Subcutaneous adipose tissue (tissue), 4 donors: ENCODE data around the gene CFAP97D2. TPM values are rescaled to one million over a fixed set of nuclear protein-coding genes. Genes with fewer than 3 reads are reported as not detected.

Source experiments
- CTCF ChIP-seq: fragments of 450-650 bp; IDR thresholded peaks from one replicate; pipeline ENCODE4 v1.5.1; 2016; ENCODE audit warnings: low read depth, mild to moderate bottlenecking, control low read depth, antibody characterized with exemption, moderate library complexity
- total RNA-seq, 4 donors: library from RNA; depleted of rRNA; stranded (reverse); fragments of >200 nt; gene quantifications; one replicate each; pipeline ENCODE4 v1.1.0, GENCODE V29; 2016

The CFAP97D2 gene
- total RNA-seq, 4 donors from 2014 or later, result not detected

- no peak for TF ChIP-seq CTCF
These were observed 49.1 kb downstream of the CFAP97D2 start for GRCh38 chr13:114228176-114228575.

- TF ChIP-seq CTCF, result no peak
These were observed 50.4 kb downstream of the CFAP97D2 start for GRCh38 chr13:114229506-114229905.

- no peak for TF ChIP-seq CTCF
These were observed 51.1 kb downstream of the CFAP97D2 start for GRCh38 chr13:114230117-114230516.

- no peak for TF ChIP-seq CTCF
These were observed 51.5 kb downstream of the CFAP97D2 start for GRCh38 chr13:114230575-114230974.

- TF ChIP-seq CTCF, result no peak
These were observed 52.8 kb downstream of the CFAP97D2 start for GRCh38 chr13:114231886-114232285.

- no peak for TF ChIP-seq CTCF
These were observed 55.2 kb downstream of the CFAP97D2 start for GRCh38 chr13:114234266-114234644.

GRCh38 chr13:114234645-114235421, 55.8 kb downstream of the CFAP97D2 start, which contains the start of gene CDC16:
TSS of gene CDC16 (plus strand) at chr13:114234897. CDS start at chr13:114235085, 188 bp downstream.
- TF ChIP-seq CTCF, result no peak
